D341Med (cell line): Measurements from ENCODE around the gene JAZF1.
"Not testable (repeated sequence)": the region's sequence is repeated elsewhere in the genome, so short reads cannot be mapped to it uniquely, and the experiment has no call there.

Experiments used
- DNase-seq: peaks from one replicate; pipeline ENCODE4 v3.0.0; 2012; ENCODE audit warnings: low spot score

The JAZF1 gene

GRCh38 chr7:28041508-28042314 lies 138.9 kb downstream of the JAZF1 start:
- no peak for DNase-seq

GRCh38 chr7:28038175-28038797 lies 142.3 kb downstream of the JAZF1 start:
- DNase-seq: no peak

GRCh38 chr7:28037220-28038010 lies 143.2 kb downstream of the JAZF1 start:
- DNase-seq: no peak

DNA sequence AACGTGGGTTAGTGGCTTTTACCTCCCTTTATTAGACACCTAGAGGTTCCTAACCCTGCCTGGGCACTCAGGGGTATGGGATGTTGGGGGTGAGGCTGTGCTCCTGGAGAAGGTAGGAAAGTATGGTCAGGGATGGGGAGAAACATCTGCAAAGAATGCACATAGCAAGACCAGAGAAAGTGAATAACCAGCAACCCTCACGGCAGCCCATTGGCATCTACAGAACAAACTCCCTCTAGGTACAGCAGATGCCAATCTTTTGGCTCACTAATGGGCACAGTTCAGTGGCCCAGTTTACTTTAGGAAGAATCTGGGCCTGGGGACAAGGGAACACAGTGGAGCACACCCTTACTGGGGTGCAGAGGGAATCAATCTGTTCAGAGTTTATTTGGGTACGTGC lies 143.9 kb downstream of the JAZF1 start:
- no peak for DNase-seq

DNA sequence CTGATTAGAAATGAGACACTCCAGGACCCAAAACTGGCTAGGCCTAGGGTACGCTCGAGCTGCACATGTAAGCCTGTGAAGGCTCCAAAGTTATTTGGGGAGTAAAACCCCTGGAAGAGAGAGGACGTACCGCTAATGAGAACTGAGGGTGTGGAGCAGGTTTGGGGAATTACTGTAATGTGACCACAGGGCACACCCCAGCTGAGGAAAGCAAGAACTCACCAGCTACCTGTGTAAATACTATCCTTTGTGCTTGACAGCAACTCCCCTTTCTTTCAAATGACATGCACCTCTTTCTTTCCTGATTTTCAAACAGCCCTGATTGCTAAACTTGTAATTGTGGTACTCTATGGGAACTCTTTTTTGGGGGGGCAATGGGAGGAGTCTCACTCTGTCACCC lies 147.2 kb downstream of the JAZF1 start:
- no peak for DNase-seq

GRCh38 chr7:28032738-28033380 lies 147.7 kb downstream of the JAZF1 start:
- DNase-seq: no peak

DNA sequence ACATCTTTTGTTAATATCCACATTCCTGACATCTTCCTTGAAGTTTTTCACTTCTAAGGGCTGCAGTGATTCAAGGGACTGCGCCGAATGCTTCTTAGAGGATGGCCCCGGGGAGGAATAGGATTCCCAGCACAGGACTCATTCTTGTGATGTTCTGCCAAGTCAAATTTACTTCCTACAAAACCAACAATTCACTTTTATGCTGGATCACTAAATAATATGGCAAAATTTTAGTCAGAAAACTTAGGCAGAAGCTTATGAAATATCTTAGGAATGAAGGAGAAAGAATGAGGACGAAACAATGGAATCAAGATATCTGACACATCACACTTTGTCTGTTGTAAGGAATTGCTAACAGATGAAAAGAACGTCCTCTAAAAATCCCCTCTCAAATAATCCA lies 151.5 kb downstream of the JAZF1 start:
- DNase-seq: no peak

- no peak for DNase-seq
Observed at GRCh38 chr7:28028471-28028870, 152.1 kb downstream of the JAZF1 start.

- DNase-seq: no peak
Observed at GRCh38 chr7:28026237-28026636, 154.4 kb downstream of the JAZF1 start.

DNA sequence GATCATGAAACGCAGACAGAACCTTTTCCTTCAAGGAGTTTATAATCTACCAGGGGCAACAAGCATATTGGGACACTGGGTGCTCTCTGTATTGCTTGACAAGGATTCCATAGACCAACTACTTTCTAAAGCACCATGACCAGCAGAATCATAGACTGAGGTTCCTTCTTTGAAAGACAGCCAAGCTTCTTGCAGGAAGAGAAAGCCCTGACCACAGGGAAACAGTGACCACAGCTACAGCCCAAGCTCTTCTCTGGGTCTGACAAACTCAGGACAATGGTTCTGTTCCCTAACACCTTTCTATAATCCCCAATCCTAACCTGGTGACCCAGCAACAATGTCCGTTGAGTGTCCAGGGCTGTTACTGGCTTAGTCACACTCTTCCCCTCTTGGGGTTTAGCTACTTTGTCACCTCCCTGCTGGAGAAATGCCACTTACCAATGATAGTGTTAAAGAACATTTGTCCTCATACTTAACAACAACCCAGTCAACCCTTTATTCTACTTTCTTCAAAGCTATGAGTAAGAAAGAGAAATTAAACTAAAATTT lies 155.7 kb downstream of the JAZF1 start:
- DNase-seq: no peak

DNA sequence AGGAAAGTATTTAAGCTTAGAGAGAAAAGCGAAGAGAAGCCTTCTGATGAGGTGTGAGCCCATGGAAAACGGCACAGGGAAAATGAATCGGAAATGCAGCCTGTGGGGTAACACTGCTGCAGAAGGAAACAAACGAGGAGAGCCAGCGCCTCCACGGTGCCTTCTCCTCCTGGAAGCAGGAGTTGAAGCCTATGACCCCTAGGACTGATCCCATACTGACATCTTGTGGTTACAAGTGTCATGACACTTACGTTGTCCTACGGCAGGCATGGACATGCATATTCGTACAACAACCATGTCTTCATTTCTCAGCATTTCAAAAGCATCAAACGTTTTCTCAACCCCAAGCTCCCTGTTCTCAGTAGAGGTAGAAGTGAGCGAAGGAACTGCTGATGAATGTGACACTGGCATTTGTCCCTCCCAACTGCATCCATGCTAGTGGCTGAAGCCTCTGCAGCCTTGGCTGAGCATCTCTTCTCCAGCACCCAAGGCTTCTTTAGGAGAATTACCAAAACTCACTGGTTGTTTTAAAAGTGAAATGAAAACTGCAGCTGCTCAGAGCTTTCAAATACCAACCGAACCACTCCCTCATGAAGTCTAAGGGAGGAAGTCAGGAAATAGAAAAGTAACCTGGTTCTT lies 160.2 kb downstream of the JAZF1 start:
- peak; percentile 88 for DNase-seq

DNA sequence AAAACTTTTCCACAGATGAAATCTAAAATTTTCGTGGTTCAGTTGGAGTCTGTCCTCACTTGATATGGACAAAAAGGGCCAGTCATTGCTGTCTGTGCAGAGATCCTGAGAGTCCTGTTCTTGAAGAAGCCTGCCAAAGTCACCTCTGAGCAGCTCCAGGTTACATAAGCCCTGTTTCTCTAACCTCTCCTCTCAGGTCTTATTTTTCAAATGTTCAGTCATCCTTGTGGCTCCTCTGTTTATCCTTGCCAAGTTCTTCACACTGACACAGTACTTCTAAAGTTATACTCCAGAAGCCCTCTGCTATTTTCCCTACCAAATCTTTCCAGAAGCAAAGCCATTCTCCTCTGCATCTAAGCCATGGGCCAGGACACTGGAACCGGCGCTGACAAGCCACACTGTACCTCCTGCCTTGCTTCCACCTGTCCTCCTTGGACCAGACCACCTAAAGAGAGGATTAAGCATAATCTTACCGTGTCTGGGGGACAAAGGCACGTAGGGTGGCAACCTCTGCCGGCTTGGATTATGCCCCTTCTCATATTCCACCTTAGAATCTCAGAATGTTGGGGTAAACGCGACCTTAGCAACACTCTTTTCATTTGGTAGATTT lies 161.6 kb downstream of the JAZF1 start:
- DNase-seq: no peak

DNA sequence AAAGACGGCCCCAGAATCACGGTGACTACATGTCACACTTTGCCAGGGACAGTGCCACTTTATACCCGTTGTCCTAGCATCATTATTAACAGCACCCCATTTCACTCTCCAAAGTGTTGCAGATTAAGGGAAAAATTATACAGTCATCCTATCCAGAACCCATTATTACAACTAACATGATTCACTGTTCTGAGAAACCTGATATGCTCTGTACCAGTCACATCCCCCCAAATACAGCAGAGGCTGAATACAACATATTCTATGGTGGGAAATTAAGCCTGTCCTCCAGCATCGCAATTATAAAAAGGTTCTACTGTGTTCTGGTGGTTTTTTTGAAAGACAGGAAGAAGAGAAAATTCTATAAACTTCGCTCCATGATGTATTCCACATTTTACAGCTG lies 162.1 kb downstream of the JAZF1 start:
- DNase-seq: no peak

GRCh38 chr7:28018020-28018419 lies 162.6 kb downstream of the JAZF1 start:
- no peak for DNase-seq

DNA sequence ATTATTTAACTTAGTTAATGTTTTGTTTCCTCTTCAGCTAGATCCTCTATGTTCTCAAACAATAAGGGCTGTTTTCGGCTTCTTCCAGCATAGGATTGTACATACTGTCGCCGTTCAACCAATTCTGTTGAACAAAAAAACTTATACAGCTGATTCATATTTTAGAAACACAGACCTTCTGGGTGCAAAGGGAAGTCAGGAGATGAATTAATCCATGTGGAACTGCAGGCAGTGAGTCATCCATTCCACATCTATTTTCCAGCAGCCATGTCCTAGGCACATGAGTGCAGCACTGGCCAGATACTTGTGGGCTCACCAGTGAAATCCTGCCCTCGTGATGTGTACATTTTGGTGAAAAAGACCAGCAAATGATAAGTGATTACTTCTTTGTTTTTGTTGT lies 163.2 kb downstream of the JAZF1 start:
- DNase-seq: no peak

- DNase-seq: no peak
Observed at GRCh38 chr7:28016297-28016696, 164.3 kb downstream of the JAZF1 start.

DNA sequence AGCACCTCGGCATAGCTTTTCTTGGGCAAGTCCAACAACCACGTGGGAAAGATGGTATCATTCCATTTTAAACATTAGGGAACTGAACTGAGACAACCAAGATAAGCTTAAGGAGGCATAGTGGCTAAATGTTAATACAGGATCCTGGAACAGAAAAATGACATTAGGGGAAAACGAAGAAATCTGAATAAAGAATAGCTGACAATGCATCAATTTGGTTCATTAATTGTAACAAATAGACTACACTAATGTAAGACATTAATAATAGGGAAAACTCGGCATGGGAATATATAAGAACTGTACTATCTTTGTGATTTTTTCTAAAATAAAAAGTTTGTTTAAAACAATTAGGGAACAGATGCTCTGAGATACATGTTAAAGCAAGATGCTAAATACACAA lies 165.4 kb downstream of the JAZF1 start:
- DNase-seq: no peak

DNA sequence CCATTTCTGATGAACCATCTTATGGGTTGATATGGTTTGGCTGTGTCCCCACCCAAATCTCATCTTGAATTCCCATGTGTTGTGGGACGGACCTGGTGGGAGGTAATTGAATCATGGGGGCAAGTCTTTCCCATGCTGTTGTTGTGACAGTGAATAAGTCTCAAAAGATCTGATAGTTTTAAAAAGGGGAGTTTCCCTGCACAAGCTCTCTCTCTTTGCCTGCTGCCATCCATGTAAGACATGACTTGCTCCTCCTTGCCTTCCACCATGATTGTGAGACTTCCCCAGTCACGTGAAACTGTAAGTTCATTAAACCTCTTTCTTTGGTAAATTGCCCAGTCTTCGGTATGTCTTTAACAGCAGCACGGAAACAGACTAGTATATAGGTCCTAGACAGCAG lies 166.3 kb downstream of the JAZF1 start:
- not testable (repeated sequence) for DNase-seq

GRCh38 chr7:28013441-28013840 lies 167.2 kb downstream of the JAZF1 start:
- no peak for DNase-seq

- no peak for DNase-seq
Observed at GRCh38 chr7:28013019-28013418, 167.6 kb downstream of the JAZF1 start.

DNA sequence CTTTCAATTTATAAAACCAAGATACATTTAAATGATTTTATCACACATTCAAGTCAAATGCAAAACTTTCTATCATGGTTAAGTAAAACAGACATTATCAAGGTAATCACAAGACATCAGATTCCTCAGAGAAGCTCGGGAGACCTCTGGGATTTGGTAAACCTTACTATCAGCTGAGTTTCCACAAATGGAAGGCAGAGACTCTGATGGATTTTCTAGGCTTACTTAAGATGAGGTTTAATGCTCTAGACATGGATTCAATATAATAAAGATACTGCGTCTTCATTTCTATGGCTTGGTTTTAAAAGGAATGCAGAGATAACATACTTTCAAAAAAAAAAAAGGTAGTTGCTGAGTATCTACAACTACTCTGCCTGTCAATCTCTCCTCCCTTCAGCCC lies 171.7 kb downstream of the JAZF1 start:
- DNase-seq: no peak
